GM15510 (cell line): ENCODE measurements around the gene MUC22.

Experiments used
- POLR2A ChIP-seq: IDR thresholded peaks from 3 replicates; pipeline ENCODE4 v1.6.1; 2011; ENCODE audit warnings: borderline replicate concordance; ENCODE audit not compliant: insufficient read length; ENCODE audit errors: extremely low read depth

MUC22 gene

GRCh38 chr6:31016659-31017299 lies 6.5 kb downstream of the MUC22 start:
- TF ChIP-seq POLR2A, result no peak

- no peak for TF ChIP-seq POLR2A
Observed at GRCh38 chr6:31020057-31020456, 9.8 kb downstream of the MUC22 start.

GRCh38 chr6:31025595-31025994 lies 15.3 kb downstream of the MUC22 start:
- TF ChIP-seq POLR2A, result no peak

- no peak for TF ChIP-seq POLR2A
Observed at GRCh38 chr6:31031095-31031494, 20.8 kb downstream of the MUC22 start.

- TF ChIP-seq POLR2A, result no peak
Observed at GRCh38 chr6:31033075-31033474, 22.8 kb downstream of the MUC22 start.

GRCh38 chr6:31035862-31036497 lies 25.7 kb downstream of the MUC22 start:
- no peak for TF ChIP-seq POLR2A

- TF ChIP-seq POLR2A, result no peak
Observed at GRCh38 chr6:31037169-31037568, 26.9 kb downstream of the MUC22 start.

- TF ChIP-seq POLR2A, result no peak
Observed at GRCh38 chr6:31037682-31038081, 27.4 kb downstream of the MUC22 start.

GRCh38 chr6:31038559-31038958 lies 28.3 kb downstream of the MUC22 start:
- TF ChIP-seq POLR2A, result no peak

- TF ChIP-seq POLR2A, result no peak
Observed at GRCh38 chr6:31040801-31041200, 30.5 kb downstream of the MUC22 start.

GRCh38 chr6:31041372-31041974 lies 31.2 kb downstream of the MUC22 start:
- TF ChIP-seq POLR2A, result no peak

GRCh38 chr6:31042806-31043205 lies 32.5 kb downstream of the MUC22 start:
- TF ChIP-seq POLR2A, result no peak

- TF ChIP-seq POLR2A, result no peak
Observed at GRCh38 chr6:31048099-31048498, 37.8 kb downstream of the MUC22 start.

GRCh38 chr6:31049518-31049917 lies 39.2 kb downstream of the MUC22 start:
- no peak for TF ChIP-seq POLR2A

- no peak for TF ChIP-seq POLR2A
Observed at GRCh38 chr6:31053873-31054272, 43.6 kb downstream of the MUC22 start.

GRCh38 chr6:31055441-31055840 lies 45.2 kb downstream of the MUC22 start:
- TF ChIP-seq POLR2A, result no peak
